Stimulated activated CD4-positive, alpha-beta T cell treated with anti-CD3 and anti-CD28 coated beads, Interleukin-1b, Interleukin-23, amount 100 ng/mL, for 4 hours (primary cell): ENCODE data around the gene EML1.

Experiments
- DNase-seq, 2 donors: peaks; one replicate each; pipeline ENCODE4 v3.0.0-alpha.2; 2020; ENCODE audit warnings: low read depth in 2 of 2

EML1 gene

GRCh38 chr14:99824776-99825175 is 31.6 kb downstream of the EML1 start:
- no peak for DNase-seq

- DNase-seq: no peak
These were observed 36.2 kb downstream of the EML1 start for GRCh38 chr14:99829450-99829849.

- DNase-seq: no peak
These were observed 38.1 kb downstream of the EML1 start for GRCh38 chr14:99831303-99831702.

GRCh38 chr14:99831903-99832685 is 38.9 kb downstream of the EML1 start:
- no peak for DNase-seq

- no peak for DNase-seq
These were observed 44.6 kb downstream of the EML1 start for GRCh38 chr14:99837822-99838221.

GRCh38 chr14:99838639-99839134 is 45.5 kb downstream of the EML1 start:
- DNase-seq: no peak

- DNase-seq: no peak
These were observed 46.5 kb downstream of the EML1 start for GRCh38 chr14:99839696-99840095.

- no peak for DNase-seq
These were observed 47.1 kb downstream of the EML1 start for GRCh38 chr14:99840265-99840664.

GRCh38 chr14:99840774-99841305 is 47.6 kb downstream of the EML1 start:
- no peak for DNase-seq

GRCh38 chr14:99841436-99842071 is 48.3 kb downstream of the EML1 start:
- no peak for DNase-seq

- no peak for DNase-seq
These were observed 48.9 kb downstream of the EML1 start for GRCh38 chr14:99842141-99842540.

- DNase-seq: no peak
These were observed 53.6 kb downstream of the EML1 start for GRCh38 chr14:99846808-99847207.

- no peak for DNase-seq
These were observed 57.5 kb downstream of the EML1 start for GRCh38 chr14:99850709-99851108.

- DNase-seq: no peak
These were observed 59.4 kb downstream of the EML1 start for GRCh38 chr14:99852578-99852977.

GRCh38 chr14:99853206-99853605 is 60.0 kb downstream of the EML1 start:
- peak in 1 of 2 donors; percentile 9 for DNase-seq

- DNase-seq: no peak
These were observed 61.6 kb downstream of the EML1 start for GRCh38 chr14:99854831-99855230.

GRCh38 chr14:99855271-99855670 is 62.1 kb downstream of the EML1 start:
- DNase-seq: no peak

- DNase-seq: no peak
These were observed 64.3 kb downstream of the EML1 start for GRCh38 chr14:99857551-99857950.

GRCh38 chr14:99860219-99860618 is 67.0 kb downstream of the EML1 start:
- no peak for DNase-seq

- DNase-seq: no peak
These were observed 68.9 kb downstream of the EML1 start for GRCh38 chr14:99862136-99862535.

GRCh38 chr14:99863059-99863458 is 69.8 kb downstream of the EML1 start:
- no peak for DNase-seq

GRCh38 chr14:99865408-99865807 is 72.2 kb downstream of the EML1 start:
- no peak for DNase-seq

GRCh38 chr14:99870617-99871016 is 77.4 kb downstream of the EML1 start:
- no peak for DNase-seq
